ENCODE results near the gene BHLHE40. TPM values are rescaled to one million over a fixed set of nuclear protein-coding genes. Genes with fewer than 3 reads are reported as not detected.

The BHLHE40 gene
- total RNA-seq, 1 experiment from 2014 or later, result 3.5 TPM

- H3K4me3 ChIP-seq (ENCODE audit: low read depth, low read length, poor library complexity, severe bottlenecking), result no peak overlapping the region
- ChIA-PET POLR2A (ENCODE audit: low non-redundant PET) (no interaction called here), CTCF (no interaction called here)
- intact Hi-C loops (cut with micrococcal nuclease; ENCODE audit: unreplicated experiment), result no loop called here
- BruUV-seq (replicated peaks), result no TSS peak
- no peak overlapping the region for H3K27ac ChIP-seq (ENCODE audit: low read depth, low read length, poor library complexity, severe bottlenecking)
- DNase-seq (ENCODE audit: low spot score), result no peak
- H3K36me3 ChIP-seq (ENCODE audit: insufficient read depth, low read length, poor library complexity, severe bottlenecking), result no peaks in the 10 kb centered on the region
- no peaks in the 10 kb centered on the region for H3K27me3 ChIP-seq (replicated peaks; ENCODE audit: insufficient read depth, low read depth, low read length, poor library complexity)
- TF ChIP-seq EZH2 (IDR thresholded peaks at IDR 0.05; ENCODE audit: borderline replicate concordance, low read depth, low read length, poor library complexity, severe bottlenecking), result no peak
- no peak for TF ChIP-seq CTCF (conservative IDR thresholded peaks at IDR 0.05; ENCODE audit: low read depth, low read length)
- H3K9me3 ChIP-seq (ENCODE audit: low read depth, low read length, poor library complexity, severe bottlenecking), result peaks cover 6% of the 10 kb centered on the region
- H3K4me1 ChIP-seq (ENCODE audit: insufficient read depth, low read length, poor library complexity, severe bottlenecking), result no peaks in the 10 kb centered on the region
Measured at GRCh38 chr3:4956099-4956498, 23.1 kb upstream of the BHLHE40 start.

GRCh38 chr3:4956738-4957137 is 22.5 kb upstream of the BHLHE40 start:
- no peak overlapping the region for H3K4me3 ChIP-seq (ENCODE audit: low read depth, low read length, poor library complexity, severe bottlenecking)
- ChIA-PET CTCF (no interaction called here), POLR2A (ENCODE audit: low non-redundant PET) (no interaction called here)
- no peak for TF ChIP-seq EZH2 (IDR thresholded peaks at IDR 0.05; ENCODE audit: borderline replicate concordance, low read depth, low read length, poor library complexity, severe bottlenecking)
- TF ChIP-seq CTCF (conservative IDR thresholded peaks at IDR 0.05; ENCODE audit: low read depth, low read length), result no peak
- H3K27me3 ChIP-seq (replicated peaks; ENCODE audit: insufficient read depth, low read depth, low read length, poor library complexity), result no peaks in the 10 kb centered on the region
- BruUV-seq (replicated peaks), result no TSS peak
- no peaks in the 10 kb centered on the region for H3K4me1 ChIP-seq (ENCODE audit: insufficient read depth, low read length, poor library complexity, severe bottlenecking)
- no peaks in the 10 kb centered on the region for H3K36me3 ChIP-seq (ENCODE audit: insufficient read depth, low read length, poor library complexity, severe bottlenecking)
- no peak overlapping the region for H3K27ac ChIP-seq (ENCODE audit: low read depth, low read length, poor library complexity, severe bottlenecking)
- intact Hi-C loops (cut with micrococcal nuclease; ENCODE audit: unreplicated experiment), result no loop called here
- peaks cover 6% of the 10 kb centered on the region for H3K9me3 ChIP-seq (ENCODE audit: low read depth, low read length, poor library complexity, severe bottlenecking)
- no peak for DNase-seq (ENCODE audit: low spot score)

GRCh38 chr3:4957978-4958377 is 21.3 kb upstream of the BHLHE40 start:
- no peak for TF ChIP-seq EZH2 (IDR thresholded peaks at IDR 0.05; ENCODE audit: borderline replicate concordance, low read depth, low read length, poor library complexity, severe bottlenecking)
- TF ChIP-seq CTCF (conservative IDR thresholded peaks at IDR 0.05; ENCODE audit: low read depth, low read length), result no peak
- no peak for DNase-seq (ENCODE audit: low spot score)
- no TSS peak for BruUV-seq (replicated peaks)
- no peaks in the 10 kb centered on the region for H3K27me3 ChIP-seq (replicated peaks; ENCODE audit: insufficient read depth, low read depth, low read length, poor library complexity)
- POLR2A ChIA-PET (ENCODE audit: low non-redundant PET), result no interaction called here
- H3K9me3 ChIP-seq (ENCODE audit: low read depth, low read length, poor library complexity, severe bottlenecking), result peaks cover 6% of the 10 kb centered on the region
- H3K4me3 ChIP-seq (ENCODE audit: low read depth, low read length, poor library complexity, severe bottlenecking), result no peak overlapping the region
- intact Hi-C loops (cut with micrococcal nuclease; ENCODE audit: unreplicated experiment), result no loop called here
- CTCF ChIA-PET, result no interaction called here
- H3K27ac ChIP-seq (ENCODE audit: low read depth, low read length, poor library complexity, severe bottlenecking), result no peak overlapping the region
- no peaks in the 10 kb centered on the region for H3K36me3 ChIP-seq (ENCODE audit: insufficient read depth, low read length, poor library complexity, severe bottlenecking)
- H3K4me1 ChIP-seq (ENCODE audit: insufficient read depth, low read length, poor library complexity, severe bottlenecking), result no peaks in the 10 kb centered on the region
